Liver (tissue), 9 donors: ENCODE results near the gene FASN. TPM values are rescaled to one million over a fixed set of nuclear protein-coding genes. Genes with fewer than 3 reads are reported as not detected.

Source experiments
- DNase-seq: peaks from one replicate; pipeline ENCODE4 v3.0.0-alpha.2; 2017; ENCODE audit warnings: low spot score
- H3K27ac ChIP-seq, 2 donors: one replicate each; pipeline ENCODE4 v1.7.0; 2013; ENCODE audit warnings: inconsistent platforms in 2 of 2, low read length in 2 of 2, control low read depth in 1 of 2, low read depth in 1 of 2, mild to moderate bottlenecking in 1 of 2
- H3K27me3 ChIP-seq, 4 donors: one replicate each; pipeline versions ENCODE4 v1.6.1 to v1.7.0; 2013; ENCODE audit warnings: low read length in 3 of 4, inconsistent platforms in 1 of 4, mild to moderate bottlenecking in 1 of 4, moderate library complexity in 1 of 4; ENCODE audit not compliant: control insufficient read depth in 4 of 4, insufficient read depth in 4 of 4
- H3K36me3 ChIP-seq, 4 donors: one replicate each; pipeline versions ENCODE4 v1.6.1 to v1.7.0; 2013; ENCODE audit warnings: low read length in 3 of 4, mild to moderate bottlenecking in 3 of 4, low read depth in 1 of 4, moderate library complexity in 1 of 4; ENCODE audit not compliant: control insufficient read depth in 4 of 4, insufficient read depth in 3 of 4
- H3K4me1 ChIP-seq, 4 donors: one replicate each; pipeline versions ENCODE4 v1.6.1 to v1.7.0; 2013; ENCODE audit warnings: low read length in 3 of 4, mild to moderate bottlenecking in 3 of 4, moderate library complexity in 1 of 4; ENCODE audit not compliant: control insufficient read depth in 4 of 4, insufficient read depth in 4 of 4
- H3K4me3 ChIP-seq, 3 donors: one replicate each; pipeline versions ENCODE4 v1.6.1 to v1.7.0; 2013; ENCODE audit warnings: low read length in 3 of 3, control low read depth in 1 of 3, low read depth in 1 of 3, mild to moderate bottlenecking in 1 of 3
- H3K9ac ChIP-seq, 2 donors: one replicate each; pipeline ENCODE4 v1.7.0; 2013; ENCODE audit warnings: low read length in 2 of 2, mild to moderate bottlenecking in 2 of 2, moderate library complexity in 2 of 2, control low read depth in 1 of 2, low read depth in 1 of 2
- H3K9me3 ChIP-seq, 4 donors: one replicate each; pipeline versions ENCODE4 v1.6.1 to v1.7.0; 2013; ENCODE audit warnings: low read length in 3 of 4; ENCODE audit not compliant: control insufficient read depth in 4 of 4
- EGR1 ChIP-seq, 2 donors: IDR thresholded peaks; 2 replicates each; pipeline ENCODE4 v1.6.1; 2016 to 2018; ENCODE audit warnings: antibody characterized with exemption in 2 of 2, low read depth in 2 of 2
- FOXA1 ChIP-seq: IDR thresholded peaks from 2 replicates; pipeline ENCODE4 v1.6.1; 2016; ENCODE audit warnings: antibody characterized with exemption
- FOXA2 ChIP-seq: IDR thresholded peaks from 2 replicates; pipeline ENCODE4 v1.6.1; 2016; ENCODE audit warnings: antibody characterized with exemption
- GABPA ChIP-seq, 2 donors: IDR thresholded peaks in 1 of 2; conservative IDR thresholded peaks in 1 of 2; 2 replicates each; pipeline ENCODE4 v1.6.1; 2016; ENCODE audit warnings: antibody characterized with exemption in 2 of 2, mild to moderate bottlenecking in 1 of 2, moderate library complexity in 1 of 2
- HNF4G ChIP-seq: IDR thresholded peaks from 2 replicates; pipeline ENCODE4 v1.6.1; 2016; ENCODE audit warnings: antibody characterized with exemption
- JUND ChIP-seq, 2 donors: IDR thresholded peaks; 2 replicates each; pipeline ENCODE4 v1.6.1; 2016; ENCODE audit warnings: antibody characterized with exemption in 2 of 2
- RAD21 ChIP-seq, 2 donors: IDR thresholded peaks; 2 replicates each; pipeline ENCODE4 v1.6.1; 2016; ENCODE audit warnings: antibody characterized with exemption in 2 of 2, mild to moderate bottlenecking in 2 of 2
- RXRA ChIP-seq, 2 donors: IDR thresholded peaks; 2 replicates each; pipeline ENCODE4 v1.6.1; 2017 to 2018; ENCODE audit warnings: antibody characterized with exemption in 2 of 2, mild to moderate bottlenecking in 1 of 2
- SP1 ChIP-seq: IDR thresholded peaks from 2 replicates; pipeline ENCODE4 v1.6.1; 2018; ENCODE audit warnings: antibody characterized with exemption, mild to moderate bottlenecking
- TAF1 ChIP-seq: conservative IDR thresholded peaks from 2 replicates; pipeline ENCODE4 v1.6.1; 2016; ENCODE audit warnings: antibody characterized with exemption, mild to moderate bottlenecking
- YY1 ChIP-seq: IDR thresholded peaks from 2 replicates; pipeline ENCODE4 v1.6.1; 2016; ENCODE audit warnings: antibody characterized with exemption, mild to moderate bottlenecking
- WGBS: extraction: QIAGEN DNeasy Blood & Tissue Kit; methylation state at CpG from one replicate; pipeline ENCODE4 v1.1.7; 2013; 5-methylcytosine and 5-hydroxymethylcytosine counted together
- polyA plus RNA-seq, 2 donors: library from polyadenylated mRNA; stranded (reverse) in 1 of 2; unstranded in 1 of 2; fragments of 200-250 nt in 1 of 2; fragments of >200 nt in 1 of 2; fragmentation: Nextera tagmentation in 1 of 2; extraction: Ambion mirVana in 1 of 2; gene quantifications; one replicate each; pipeline versions ENCODE4 v1.2.1 to v1.2.3, GENCODE V29; 2013 to 2015
- total RNA-seq, 2 donors: library from RNA; depleted of rRNA; stranded (reverse); fragments of >200 nt; gene quantifications; one replicate each; pipeline ENCODE4 v1.2.3, GENCODE V29; 2014
- TF ChIP-seq, protein P1 (sequence below): IDR thresholded peaks from 2 replicates; pipeline ENCODE4 v1.6.1; 2016; ENCODE audit warnings: antibody characterized with exemption
- TF ChIP-seq, protein P2 (sequence below): IDR thresholded peaks from 2 replicates; pipeline ENCODE4 v1.6.1; 2016; ENCODE audit warnings: antibody characterized with exemption, mild to moderate bottlenecking
- donor health status: healthy.
- donor health status: healthy.
- donor health status: healthy.
- donor health status: healthy.
- donor health status: healthy.

The FASN gene
- total and polyA plus RNA-seq, 4 donors, result 53.1 to 229 (median 130) TPM

DNA sequence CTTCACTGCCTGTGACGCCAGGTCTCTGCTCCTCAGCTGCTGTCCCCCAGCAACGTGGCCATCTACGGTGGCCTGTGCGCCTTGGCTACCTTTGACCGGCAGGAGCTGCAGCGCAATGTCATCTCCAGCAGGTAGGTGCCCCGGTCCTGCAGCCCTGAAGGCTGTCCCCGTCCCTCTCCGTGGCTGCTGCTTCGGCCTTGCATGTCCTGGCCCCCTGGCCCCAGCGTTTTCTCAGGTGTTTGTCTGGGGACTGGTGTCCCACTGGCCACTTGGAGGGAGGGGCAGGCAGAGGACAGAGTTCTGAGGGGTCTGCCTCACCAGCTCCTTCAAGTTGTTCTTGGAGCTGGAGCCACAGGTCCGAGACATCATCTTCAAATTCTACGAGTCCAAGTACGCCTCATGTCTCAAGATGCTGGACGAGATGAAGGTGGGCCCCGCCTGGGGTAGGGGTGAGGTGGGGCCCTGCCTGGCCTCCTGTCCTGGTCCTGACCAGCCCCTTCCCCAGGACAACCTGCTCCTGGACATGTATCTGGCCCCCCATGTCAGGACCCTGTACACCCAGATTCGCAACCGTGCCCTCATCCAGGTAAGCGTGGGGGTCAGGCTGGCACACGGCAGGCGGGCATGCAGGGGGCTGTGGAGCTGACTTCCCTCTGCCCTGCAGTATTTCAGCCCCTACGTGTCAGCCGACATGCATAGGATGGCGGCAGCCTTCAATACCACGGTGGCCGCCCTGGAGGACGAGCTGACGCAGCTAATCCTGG lies 41.9 kb downstream of the FASN start:
- 94% methylated on average over 28 of the region's 28 CpGs for WGBS
- no peak for DNase-seq

DNA sequence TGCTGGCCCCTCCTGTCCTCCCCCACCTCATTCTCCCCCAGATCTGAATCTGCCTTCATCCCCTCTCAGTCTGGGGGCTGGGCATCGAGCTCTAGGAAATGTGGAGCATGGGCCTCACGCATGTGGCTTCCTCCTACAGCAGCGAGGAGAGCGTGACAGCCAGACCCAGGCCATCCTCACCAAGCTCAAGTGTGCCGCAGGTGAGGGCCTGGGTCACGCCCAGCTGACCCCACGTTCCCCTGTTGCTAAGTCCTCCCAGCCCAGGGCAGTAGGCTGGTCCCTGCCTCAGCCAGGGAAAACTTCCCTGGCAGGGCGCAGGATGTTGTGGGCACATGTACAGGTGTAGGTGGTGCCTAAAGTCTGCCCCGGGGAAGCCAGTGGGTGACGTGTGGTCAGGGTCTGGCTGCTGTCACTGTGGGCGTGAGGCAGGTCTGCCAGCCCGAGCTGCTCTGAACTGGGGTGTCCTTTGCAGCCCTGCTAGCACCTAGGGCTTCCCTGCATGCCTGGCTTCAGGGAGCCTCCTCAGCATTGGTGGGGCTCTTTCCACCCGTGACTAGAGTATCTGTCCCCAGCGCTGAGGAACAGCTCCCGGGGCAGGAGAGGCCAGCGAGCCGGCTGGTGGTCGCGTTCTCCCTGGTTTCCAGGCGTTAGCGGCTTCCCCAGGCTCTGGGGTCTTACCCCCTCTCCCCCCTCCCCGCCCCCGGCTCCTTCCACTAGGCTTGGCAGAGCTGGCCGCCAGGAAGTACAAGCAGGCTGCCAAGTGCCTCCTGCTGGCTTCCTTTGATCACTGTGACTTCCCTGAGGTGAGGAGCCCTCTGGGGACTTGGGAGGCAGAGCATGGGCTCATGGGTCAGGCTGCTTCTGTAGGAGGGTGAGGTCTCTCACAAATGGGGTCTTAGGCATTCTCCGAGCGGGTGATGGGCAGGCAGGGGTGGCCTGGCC lies 42.7 kb downstream of the FASN start:
- H3K4me3 ChIP-seq, result no peak overlapping the region
- TF ChIP-seq TAF1 (no peak), EGR1 (IDR thresholded peaks at IDR 0.05; ENCODE audit: low read depth in 2 of 2) (no peak), RAD21 (IDR thresholded peaks at IDR 0.05) (no peak), YY1 (no peak), SP1 (no peak), FOXA2 (no peak), FOXA1 (no peak), GABPA (IDR thresholded peaks at IDR 0.05 in 1 of 2, conservative IDR thresholded peaks at IDR 0.05 in 1 of 2) (no peak), JUND (IDR thresholded peaks at IDR 0.05) (no peak), RXRA (IDR thresholded peaks at IDR 0.05) (no peak)
- TF ChIP-seq, protein P1, sequence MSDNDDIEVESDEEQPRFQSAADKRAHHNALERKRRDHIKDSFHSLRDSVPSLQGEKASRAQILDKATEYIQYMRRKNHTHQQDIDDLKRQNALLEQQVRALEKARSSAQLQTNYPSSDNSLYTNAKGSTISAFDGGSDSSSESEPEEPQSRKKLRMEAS, result no peak
- DNase-seq, result no peak
- peaks cover 4 to 52% (median 22%) of the 10 kb centered on the region in 4 donors for H3K36me3 ChIP-seq
- no peaks in the 10 kb centered on the region for H3K27me3 ChIP-seq
- 88% methylated on average over 26 of the region's 26 CpGs for WGBS
- H3K4me1 ChIP-seq, result peaks cover 17 to 31% (median 22%) of the 10 kb centered on the region in 4 donors
- no peaks in the 10 kb centered on the region for H3K9me3 ChIP-seq
- no peak overlapping the region for H3K9ac ChIP-seq
- H3K27ac ChIP-seq, result no peak overlapping the region

More for the DNA sequence above, 41.9 kb downstream of the FASN start:
- Histone ChIP-seq H3K27me3 (no peaks in the 10 kb centered on the region), H3K9ac (no peak overlapping the region), H3K4me1 (peaks cover 9 to 22% (median 17%) of the 10 kb centered on the region in 4 donors), H3K27ac (no peak overlapping the region), H3K36me3 (peaks cover 4 to 60% (median 27%) of the 10 kb centered on the region in 4 donors), H3K9me3 (no peaks in the 10 kb centered on the region), H3K4me3 (no peak overlapping the region)
- TF ChIP-seq, protein P2, sequence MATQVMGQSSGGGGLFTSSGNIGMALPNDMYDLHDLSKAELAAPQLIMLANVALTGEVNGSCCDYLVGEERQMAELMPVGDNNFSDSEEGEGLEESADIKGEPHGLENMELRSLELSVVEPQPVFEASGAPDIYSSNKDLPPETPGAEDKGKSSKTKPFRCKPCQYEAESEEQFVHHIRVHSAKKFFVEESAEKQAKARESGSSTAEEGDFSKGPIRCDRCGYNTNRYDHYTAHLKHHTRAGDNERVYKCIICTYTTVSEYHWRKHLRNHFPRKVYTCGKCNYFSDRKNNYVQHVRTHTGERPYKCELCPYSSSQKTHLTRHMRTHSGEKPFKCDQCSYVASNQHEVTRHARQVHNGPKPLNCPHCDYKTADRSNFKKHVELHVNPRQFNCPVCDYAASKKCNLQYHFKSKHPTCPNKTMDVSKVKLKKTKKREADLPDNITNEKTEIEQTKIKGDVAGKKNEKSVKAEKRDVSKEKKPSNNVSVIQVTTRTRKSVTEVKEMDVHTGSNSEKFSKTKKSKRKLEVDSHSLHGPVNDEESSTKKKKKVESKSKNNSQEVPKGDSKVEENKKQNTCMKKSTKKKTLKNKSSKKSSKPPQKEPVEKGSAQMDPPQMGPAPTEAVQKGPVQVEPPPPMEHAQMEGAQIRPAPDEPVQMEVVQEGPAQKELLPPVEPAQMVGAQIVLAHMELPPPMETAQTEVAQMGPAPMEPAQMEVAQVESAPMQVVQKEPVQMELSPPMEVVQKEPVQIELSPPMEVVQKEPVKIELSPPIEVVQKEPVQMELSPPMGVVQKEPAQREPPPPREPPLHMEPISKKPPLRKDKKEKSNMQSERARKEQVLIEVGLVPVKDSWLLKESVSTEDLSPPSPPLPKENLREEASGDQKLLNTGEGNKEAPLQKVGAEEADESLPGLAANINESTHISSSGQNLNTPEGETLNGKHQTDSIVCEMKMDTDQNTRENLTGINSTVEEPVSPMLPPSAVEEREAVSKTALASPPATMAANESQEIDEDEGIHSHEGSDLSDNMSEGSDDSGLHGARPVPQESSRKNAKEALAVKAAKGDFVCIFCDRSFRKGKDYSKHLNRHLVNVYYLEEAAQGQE, result no peak
- TF ChIP-seq HNF4G (no peak), JUND (IDR thresholded peaks at IDR 0.05) (no peak), RXRA (IDR thresholded peaks at IDR 0.05) (no peak)
